ENCODE measurements around the gene DMWD.

DNA sequence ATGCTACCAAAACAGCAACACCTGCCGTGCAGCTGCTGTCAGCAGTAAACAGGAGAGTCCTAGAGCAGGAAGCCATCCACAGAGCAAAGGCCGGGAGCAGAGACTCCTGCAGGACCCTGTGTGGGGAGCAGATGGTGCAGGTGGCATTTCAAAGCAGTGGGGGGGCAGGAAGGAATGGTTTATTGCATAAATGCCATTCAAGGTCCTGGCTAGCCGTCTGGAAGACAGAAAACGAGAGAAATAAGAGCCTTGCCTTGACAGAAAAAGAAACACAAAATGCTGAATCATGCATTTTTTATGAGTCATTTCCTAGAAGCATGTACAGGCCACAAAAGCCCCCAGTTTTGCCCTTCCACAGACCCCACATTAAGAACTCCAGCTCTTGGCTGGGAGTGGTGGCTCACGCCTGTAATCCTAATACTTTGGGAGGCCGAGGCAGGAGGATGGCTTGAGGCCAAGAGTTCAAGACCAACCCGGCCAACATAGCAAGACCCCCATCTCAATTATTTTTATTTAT is 17.1 kb upstream of the DMWD start:
- TF ChIP-seq, protein P1, sequence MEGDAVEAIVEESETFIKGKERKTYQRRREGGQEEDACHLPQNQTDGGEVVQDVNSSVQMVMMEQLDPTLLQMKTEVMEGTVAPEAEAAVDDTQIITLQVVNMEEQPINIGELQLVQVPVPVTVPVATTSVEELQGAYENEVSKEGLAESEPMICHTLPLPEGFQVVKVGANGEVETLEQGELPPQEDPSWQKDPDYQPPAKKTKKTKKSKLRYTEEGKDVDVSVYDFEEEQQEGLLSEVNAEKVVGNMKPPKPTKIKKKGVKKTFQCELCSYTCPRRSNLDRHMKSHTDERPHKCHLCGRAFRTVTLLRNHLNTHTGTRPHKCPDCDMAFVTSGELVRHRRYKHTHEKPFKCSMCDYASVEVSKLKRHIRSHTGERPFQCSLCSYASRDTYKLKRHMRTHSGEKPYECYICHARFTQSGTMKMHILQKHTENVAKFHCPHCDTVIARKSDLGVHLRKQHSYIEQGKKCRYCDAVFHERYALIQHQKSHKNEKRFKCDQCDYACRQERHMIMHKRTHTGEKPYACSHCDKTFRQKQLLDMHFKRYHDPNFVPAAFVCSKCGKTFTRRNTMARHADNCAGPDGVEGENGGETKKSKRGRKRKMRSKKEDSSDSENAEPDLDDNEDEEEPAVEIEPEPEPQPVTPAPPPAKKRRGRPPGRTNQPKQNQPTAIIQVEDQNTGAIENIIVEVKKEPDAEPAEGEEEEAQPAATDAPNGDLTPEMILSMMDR (IDR thresholded peaks at IDR 0.05): no peak
- no peak for TF ChIP-seq POLR2A (IDR thresholded peaks at IDR 0.05)

Data from vagina (tissue), 2 donors.